CD4-positive, alpha-beta T cell treated with Interleukin-21 for 1 hour (primary cell): ENCODE measurements around the gene ERC2.

Experiments used
- DNase-seq: peaks from one replicate; pipeline ENCODE4 v3.0.0-alpha.2; 2020

Gene ERC2

DNA sequence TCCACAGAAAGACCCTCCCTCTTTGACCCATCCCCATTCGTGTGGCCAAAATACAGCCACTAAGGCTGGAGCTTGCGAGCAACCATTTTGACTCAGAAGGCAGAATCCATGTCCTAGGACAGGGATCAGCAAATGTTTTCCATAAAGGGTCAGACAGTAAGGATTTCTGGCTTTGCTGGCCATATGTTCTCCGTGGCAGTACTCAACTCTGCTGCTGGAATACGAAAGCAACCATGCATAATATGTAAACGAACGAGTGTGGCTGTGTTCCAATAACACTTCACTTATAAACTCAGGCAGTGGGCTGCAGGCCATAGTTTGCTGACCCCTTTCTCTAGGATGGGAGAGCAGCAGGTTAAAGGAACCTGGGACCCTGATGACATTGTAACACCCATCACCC lies 903.5 kb downstream of the ERC2 start:
- no peak for DNase-seq

DNA sequence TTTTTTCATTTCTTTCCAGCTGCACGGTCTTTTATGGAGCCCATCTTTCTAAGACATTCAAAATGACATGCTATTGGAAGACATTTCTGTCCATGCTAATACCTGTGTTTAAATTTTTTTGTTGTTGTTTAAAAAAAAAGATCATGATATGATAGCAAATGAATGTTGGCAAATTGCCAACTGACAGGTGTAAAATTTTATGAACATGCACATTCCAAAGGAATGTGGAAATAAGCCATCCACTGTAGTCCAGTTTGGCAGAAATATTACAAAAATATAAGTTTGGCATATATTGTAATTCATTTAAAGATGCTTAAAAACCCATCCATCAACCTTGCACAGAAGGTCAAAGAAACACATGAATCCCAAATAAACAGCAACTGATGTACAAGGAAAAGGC lies 905.6 kb downstream of the ERC2 start:
- no peak for DNase-seq

DNA sequence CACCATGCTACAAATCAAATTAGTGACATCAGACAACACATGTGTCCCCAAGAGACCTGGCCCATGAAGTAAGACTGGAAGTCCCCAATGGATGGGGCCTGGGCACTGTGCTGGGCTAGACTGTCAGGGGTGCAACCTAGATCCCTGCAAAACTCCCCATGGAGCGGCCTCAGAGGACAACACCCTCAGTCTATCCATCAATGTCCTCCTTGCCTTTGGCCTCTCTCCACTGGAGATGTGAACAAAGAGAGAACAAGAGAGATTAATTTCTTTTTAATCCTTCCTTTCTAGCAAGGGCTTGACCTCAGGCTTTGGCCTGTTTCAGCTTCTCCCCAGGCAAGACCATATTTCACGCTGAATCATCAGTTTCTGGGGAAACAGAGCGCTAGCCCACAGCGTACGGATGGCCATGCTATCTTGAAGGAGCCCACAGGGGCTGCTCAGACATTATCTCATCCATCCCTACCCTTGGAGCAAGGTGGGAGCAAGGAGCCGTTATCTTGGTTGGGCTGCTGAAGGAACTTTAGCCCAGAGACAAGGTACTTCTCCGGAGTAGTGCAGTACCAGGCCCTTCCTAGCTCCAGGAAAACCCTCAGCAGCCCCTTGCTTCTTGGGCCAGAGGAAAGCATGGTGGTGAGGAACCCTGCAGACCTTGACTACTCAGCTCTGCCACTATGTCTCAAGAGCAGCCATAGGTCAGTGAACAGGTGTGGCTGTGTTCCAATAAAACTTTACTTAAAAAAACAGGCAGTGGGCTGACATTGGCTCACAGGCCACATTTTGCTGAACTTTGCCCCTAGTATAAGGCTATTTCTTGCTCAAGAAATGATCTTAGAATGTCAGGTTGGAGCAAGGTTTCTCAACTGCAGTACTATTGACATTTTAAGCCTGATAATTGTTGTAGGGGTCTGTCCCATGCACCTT lies 908.5 kb downstream of the ERC2 start:
- no peak for DNase-seq

DNA sequence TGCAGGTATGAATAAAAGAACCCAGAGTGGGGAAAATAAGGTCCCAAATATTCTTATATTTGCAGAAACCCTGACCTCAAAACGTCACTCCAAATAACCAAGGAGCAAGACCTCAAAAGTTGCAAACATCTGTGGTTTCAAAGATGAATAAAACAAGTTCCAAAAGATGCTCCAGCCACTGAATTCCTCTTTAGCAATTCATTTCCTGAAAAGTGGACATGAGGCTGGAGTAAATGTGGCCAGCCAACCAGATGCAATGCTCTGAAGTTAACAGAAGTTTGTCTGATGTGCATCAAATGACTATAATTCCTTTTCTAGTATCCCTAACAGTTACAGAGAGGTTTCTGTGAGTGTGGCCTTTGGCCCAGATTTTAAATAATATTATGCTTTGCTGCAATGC lies 910.0 kb downstream of the ERC2 start:
- no peak for DNase-seq

DNA sequence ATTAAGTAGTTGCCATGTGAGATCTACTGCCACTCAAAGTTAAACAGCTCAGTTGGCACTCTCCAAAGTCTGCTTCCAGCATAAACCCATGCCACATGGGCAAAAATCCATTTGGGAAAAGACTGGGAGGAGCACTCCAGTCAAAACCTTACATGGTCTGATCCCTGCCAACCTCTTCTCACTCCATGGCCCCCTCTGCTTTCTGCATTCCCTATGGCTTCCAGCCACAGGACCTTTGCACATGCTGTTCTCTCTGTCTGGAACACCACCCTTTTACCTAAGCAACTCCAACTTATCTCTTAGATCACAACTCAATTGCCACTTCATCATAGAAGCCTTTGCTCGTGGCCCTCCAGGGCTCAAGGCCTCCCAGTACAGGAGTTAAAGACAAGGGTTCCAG lies 910.7 kb downstream of the ERC2 start:
- DNase-seq: no peak

DNA sequence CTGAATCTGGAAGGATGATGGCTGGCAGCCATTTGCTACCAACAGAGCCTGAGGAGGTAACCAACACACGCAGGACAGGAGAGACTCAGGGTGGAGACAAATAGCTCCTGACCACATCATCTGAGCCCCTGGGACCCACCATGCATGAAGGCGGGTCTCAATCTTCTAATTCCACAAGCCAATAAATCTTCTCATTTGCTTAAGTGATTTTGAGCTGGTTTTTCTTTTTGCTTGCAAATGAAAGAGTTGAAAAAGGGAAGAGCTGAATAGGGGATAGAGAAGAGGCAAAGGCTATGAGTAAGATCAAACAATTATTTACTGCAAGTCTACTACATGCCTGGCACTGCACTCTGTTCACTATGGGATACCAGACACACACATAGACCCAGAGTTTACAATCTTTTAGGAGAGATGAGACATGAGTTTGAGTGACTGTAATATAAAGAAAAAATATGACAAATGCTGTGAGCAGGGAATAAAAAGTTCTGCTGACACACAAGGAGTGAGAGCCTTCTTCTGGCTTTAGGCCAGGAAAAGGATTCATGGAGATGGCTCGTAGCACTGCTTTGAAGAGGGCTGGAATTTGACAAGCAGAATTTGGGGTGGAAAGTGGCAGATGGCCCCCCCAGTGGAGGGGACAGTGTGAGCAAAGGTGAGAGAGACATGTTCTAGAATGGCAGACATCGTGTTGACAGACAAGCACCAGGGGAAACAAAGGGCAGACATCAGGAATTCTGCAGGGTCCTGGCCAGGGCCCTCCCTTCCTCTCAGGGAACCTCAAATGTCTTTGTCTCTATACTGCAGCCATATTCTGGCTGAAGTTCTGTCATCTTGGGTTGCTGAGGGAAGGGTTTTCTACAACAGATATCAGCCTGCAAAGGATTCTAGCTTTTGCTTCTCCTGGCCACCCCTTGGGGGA lies 911.4 kb downstream of the ERC2 start:
- DNase-seq: no peak

DNA sequence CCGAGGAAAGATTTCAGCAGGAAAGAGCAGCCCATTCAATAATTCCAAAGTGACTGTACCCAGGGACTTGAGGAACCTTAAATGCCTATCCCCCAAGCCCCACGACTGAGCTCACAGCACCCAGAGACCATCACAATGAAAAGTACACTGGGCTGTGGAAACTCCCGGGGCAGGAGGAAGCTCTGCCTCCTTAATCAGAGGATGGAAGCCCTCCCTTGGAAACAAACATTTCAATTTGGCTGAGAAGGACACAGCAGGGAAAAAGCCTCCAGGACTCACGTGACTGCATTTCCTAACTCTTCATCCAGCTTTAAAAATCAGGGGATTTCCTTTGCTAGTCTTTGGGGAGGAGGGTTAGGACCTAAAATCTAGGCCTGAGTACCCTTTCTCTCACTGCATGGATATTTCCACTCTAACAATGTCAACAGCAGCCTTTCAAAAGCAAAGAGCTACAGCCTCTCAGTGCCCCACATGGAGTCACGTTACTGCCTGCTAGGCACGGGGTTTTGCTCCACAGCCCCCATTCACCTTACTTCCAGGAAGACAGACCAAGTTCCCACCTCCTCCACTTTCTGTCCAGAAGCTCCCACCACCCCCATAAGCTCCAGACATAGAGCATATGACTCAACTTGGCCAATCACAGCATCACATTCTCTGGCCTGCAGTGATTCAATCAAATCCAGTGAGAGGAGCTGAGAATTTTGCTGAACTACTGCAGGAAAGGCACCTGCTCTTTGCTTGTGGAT lies 912.2 kb downstream of the ERC2 start:
- no peak for DNase-seq

DNA sequence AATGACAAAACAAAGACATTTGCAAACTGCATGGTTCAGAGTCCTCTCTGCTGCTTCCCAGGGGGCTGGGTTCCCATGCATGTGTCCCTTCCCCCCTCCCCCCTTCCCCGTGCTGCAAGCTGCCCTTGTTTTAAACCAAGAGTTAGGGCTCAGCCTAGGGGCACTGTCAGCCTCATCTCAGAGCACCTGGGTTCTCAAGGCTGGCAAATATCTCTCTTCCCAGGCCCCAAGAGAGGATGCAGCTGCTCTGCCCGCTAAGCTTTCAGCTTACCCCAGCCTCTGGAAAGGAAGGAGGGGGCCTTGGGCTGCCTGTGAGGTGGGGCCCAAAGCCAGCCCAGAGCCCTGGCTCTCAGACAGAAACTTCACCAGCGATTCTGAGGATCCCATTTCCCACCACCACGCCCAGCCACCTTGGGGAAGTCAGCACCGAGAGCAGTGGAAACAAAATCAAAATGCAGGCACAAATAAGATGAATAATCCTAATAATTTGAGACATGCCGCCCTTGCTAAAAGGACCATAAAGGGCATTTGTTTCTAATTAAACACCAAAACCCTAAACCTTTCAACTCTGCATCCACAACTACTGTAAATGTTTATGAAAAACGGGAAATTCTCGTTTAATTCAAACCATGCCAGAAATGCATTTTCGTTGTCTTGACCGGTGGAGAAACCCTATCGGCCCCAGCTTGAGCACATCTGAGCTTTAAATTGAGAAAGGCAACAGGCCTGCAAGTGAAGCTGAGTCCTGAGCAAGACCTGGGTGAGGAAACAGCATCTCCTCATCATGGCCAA lies 913.4 kb downstream of the ERC2 start:
- no peak for DNase-seq

DNA sequence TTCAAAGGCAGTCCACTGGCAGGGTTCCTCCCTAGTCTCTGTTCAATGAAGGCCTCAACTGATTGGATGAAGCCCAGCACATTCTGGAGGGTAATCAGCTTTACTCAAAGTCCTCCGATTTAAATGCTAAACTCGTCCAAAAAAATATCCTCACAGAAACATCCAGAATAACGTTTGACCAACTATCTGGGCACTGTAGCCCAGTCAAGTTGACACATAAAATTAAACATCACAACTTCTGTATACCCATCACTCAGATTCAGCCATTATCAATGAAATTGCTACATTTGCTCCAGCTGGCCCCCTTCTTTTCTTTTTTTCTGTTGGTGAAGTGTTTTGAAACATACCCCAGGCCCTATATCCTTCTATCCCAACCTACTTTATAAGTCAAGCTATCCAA lies 916.6 kb downstream of the ERC2 start:
- DNase-seq: no peak

DNA sequence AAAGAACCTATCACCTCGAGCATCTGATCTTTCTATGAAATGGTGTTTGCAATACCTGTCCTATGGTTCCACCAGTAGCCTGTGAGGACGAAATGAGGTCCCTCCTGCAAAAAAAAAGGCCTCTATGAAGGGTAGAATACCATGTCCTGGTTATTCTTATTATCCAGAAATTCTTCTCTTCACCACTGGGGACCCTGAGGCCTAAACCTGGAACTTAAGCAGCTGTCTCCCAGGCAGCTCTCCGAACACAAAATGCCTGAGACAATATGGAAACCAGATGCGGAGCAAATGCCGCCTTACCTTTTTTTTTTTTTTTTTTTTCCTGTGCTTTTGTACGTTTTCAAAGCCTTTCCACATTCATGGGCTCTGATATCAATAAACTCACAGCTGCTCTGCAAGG lies 919.1 kb downstream of the ERC2 start:
- DNase-seq: no peak

DNA sequence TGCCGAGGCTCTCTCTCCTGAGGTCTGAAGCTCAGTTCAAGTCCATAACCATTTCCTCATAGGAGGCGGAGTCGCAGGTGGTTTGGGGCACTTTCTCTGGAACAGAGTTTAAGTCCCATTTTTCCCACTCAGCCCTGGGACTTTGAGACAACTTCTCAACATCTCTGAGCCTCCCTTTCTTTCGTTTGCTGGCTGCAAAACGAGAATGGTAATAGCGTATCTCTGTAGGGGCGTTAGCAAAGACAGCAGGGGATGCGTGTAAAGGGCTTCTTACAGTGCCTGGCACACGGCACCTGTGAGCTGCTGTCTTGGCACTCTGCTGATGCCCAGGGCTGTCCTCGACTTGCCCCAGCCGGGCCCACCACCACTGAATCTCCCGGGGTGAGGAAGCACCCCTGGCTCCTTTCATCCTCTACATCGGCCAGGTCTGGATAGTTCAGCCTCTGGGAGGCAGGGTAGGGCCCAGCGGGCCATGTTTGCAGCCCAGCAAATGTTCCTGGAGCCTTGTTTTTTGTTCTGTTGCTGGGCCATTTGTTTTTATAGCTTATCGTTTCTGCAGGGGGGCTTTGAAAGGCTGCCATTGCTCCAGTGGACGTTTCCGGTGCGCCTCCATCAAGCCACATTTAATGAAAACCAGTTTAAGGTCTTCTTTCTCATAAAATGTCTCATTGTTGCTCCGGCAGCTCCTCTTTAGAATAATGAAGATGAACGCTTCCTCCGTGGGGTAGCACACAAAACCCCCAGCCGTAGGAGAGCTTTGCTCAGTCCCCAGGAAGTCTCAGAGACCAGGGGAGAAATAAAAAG lies 921.2 kb downstream of the ERC2 start:
- DNase-seq: no peak

DNA sequence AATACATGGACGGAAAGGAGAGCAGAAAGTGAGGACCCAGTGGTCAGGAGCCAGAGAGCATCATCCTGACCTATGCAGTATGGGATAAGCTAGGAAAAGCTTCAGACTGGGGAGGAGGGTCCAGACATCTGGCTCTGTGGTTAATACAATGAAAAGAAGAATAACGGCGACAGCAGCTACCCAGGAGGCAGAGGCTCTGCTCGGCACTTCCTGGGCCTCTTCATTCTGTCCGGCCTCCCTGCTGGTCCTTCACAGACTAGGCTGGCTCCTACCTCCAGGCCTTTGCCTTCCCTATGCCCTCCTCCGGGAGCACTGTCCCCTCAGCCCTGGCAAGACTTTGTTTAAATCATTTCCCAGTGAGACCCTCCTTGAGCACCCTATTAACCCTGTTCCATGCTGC lies 922.3 kb downstream of the ERC2 start:
- no peak for DNase-seq

DNA sequence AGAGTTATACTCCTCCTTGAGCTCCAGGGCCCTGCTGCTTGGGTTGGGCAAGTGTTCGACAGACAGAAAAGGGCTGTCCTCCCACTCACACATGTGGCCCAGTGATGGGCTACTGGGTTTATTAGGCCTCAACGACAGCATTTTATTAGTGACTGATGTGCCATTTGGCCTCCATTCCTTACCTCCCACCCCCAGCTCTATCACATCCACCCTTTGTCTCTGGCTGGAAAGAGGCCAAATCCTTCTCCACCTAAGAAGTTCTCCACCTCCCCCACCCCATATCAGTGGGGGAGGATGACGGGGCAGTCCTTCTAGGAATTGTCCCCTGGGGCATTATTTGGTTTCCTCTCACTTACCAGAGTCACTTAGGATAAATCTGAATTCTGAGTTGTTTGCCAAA lies 924.0 kb downstream of the ERC2 start:
- no peak for DNase-seq

DNA sequence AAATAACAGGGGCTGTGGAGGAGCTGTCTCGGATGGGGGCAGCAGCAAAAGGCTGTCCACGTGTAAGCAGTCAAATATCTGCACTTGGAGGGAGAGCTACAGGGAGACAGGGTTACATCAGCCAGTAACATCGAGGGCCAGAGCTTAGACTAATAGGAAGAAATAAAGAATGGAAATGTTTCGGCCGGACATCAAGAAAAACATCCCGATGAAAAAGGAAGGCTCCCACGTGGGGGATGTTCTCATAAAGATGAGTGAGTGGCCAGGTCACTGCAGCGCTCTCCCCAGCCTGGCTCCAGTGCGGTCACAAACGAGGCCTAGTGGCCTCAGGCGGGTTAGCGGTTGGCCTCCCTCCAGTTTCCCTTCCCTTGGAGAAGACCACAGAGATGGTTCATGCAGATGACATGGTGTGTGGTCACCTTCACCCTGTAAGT lies 925.1 kb downstream of the ERC2 start:
- DNase-seq: no peak

DNA sequence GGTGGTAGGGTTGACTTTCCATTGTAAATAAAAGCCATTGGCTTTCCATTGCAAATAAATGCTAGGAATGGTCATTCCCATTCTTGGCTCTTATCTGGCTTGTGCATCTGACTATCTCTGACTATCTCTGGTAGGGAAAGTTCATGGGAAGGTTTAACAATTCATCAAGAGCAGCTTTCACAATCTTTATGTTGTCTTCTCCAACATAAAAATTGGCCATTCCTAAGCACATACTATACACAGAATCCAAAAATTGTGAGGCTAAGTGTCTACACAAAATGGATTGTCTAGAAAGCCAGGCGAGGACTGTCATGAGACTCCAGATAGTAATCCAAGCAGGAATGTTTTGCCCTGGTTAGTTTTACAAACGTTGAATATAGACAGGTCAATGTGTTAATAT lies 926.8 kb downstream of the ERC2 start:
- no peak for DNase-seq

DNA sequence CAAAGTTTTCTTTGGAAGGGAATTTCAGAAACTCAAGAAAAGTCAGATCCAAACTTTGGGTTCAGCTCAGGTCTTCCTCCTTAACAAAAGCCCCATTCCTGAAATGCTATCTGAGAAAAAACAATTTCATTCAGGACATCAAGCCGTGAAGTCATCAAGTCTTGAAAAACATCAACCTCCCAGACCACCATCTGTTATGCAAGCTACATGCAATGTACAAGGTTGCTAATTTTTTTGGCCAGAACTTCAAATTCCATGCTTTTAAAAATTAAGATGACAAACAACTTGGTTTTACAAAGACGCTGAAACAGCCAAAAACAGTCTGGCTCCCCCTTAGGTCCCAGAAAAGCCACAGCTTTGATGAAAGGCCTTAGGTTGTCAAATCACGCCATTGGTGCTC lies 927.3 kb downstream of the ERC2 start:
- no peak for DNase-seq

DNA sequence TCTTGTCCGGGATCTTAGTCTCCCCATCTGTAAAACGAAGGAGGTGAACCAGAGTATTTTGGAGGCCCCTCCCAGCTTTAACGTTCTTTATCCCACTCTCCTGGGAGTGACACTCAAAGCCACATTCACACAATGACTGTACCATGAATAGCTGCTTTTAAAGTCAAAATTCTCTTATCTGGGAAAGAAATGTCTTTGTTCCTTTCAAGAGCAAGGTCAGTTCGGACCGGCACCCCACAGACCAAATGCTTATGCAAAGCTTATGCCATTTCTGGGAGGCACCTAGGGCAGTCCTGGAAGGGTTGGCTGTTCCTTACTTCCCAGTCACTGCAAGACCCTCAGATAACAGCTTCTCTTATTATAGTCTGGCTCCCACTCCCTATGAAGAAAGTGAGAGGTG lies 927.7 kb downstream of the ERC2 start:
- DNase-seq: no peak

DNA sequence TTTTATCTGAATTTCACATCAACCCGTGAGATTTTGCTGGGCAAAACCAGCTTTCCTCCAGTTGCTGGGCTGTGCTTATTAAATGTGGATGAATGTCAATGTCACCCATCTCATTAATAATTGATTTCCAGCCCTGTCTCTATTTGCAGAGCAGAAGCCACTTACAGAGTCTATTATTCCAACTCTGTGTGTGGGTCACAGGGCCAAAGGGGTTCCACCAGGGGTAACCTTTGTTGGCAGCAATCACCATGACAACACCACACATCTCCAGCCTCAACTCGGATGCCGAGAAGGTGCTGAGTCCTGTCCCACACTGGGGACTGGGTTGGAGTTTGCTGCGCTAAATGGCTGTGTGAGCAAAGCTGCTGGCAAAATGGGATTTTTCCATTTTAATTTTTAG lies 930.1 kb downstream of the ERC2 start:
- DNase-seq: no peak

DNA sequence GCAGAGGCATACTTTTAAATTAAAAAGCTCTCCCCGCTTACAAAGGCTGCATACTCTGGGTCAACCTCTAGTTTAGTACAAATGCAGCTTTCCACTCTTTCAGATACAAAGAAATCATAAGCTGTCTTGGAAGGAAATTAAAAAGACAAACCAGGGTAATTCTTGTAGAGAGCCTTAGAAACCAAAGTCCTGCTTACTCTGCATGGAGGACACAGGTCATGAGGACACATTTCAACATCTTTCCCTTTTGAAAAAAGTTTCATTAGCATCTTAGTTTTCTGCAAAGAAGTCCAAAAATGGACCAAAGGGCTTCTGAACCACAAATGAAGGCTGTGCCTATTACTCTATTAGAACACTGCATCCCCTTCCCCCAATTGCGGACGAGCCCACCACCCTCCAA lies 930.7 kb downstream of the ERC2 start:
- no peak for DNase-seq

DNA sequence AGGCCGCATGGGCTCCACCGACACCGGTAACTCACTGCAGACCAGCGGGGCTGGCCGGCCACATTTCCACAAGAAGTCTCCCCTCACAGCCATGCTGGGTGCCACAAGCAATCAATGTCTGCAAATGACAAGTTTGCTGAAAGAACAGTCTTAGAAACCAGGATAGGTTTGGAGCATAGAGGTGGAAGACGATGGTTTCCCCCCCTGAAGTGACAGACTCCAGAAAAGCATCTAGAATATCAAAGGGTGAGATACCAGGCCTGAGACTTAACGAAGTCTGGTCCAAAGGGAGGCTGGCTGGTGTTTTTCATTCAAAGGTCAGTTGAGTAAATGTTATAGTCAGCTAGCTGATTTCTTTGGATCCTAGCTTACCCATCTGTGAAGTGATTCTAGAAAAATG lies 931.1 kb downstream of the ERC2 start:
- no peak for DNase-seq

DNA sequence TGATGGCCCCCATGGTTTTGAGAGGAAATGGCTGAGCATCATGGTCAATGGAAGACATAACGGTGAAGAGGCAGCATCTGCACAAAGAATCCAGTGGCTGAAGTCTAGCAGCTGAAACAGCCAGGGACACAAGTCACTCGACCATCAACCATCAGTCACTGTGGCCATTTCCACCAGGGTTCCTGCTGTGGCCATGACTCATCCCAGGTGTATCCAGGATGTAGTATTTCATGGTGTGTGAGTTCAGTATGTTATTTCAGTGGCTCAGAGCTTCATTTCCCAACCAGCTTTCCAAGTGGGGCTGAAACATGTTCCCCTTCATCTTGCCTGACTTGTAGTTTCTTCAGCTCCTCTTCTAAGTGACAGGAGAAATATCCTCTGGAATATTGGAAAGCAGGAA lies 933.4 kb downstream of the ERC2 start:
- DNase-seq: no peak

DNA sequence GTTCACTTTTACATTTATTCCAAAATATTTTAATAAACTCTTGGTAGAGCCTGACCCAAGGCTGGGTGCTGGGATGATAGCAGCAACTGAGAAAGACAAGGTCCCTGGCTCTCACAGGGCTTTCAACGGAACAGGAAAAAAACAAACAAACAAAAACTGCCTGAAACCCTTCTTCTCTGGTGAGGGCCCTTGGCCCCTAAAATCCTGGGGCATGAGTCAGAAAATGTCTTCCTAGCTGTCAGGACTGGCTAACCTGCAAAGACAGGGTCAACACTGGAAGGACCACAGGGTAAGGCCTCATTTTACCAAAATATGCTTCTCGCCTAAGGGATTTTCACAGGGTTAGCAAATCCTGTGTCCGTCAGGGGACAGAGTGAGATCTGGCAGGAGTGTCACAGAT lies 935.5 kb downstream of the ERC2 start:
- DNase-seq: no peak
